GM10266 (cell line): ENCODE measurements around the gene PDK1.
"Not testable (repeated sequence)": the region's sequence is repeated elsewhere in the genome, so short reads cannot be mapped to it uniquely, and the experiment has no call there.

Experiments
- DNase-seq: peaks from one replicate; pipeline ENCODE4 v3.0.0; 2012; ENCODE audit errors: extremely low spot score
- CTCF ChIP-seq: IDR thresholded peaks from 2 replicates; pipeline ENCODE4 v1.5.1; 2012; ENCODE audit warnings: mild to moderate bottlenecking, low read depth; ENCODE audit not compliant: control insufficient read depth, insufficient read depth; ENCODE audit errors: missing control alignments

The PDK1 gene

GRCh38 chr2:172578860-172579512 lies 23.1 kb downstream of the PDK1 start:
- TF ChIP-seq CTCF, result no peak
- no peak for DNase-seq

- TF ChIP-seq CTCF, result no peak
- DNase-seq, result no peak
These were observed 24.7 kb downstream of the PDK1 start for GRCh38 chr2:172580544-172580943.

DNA sequence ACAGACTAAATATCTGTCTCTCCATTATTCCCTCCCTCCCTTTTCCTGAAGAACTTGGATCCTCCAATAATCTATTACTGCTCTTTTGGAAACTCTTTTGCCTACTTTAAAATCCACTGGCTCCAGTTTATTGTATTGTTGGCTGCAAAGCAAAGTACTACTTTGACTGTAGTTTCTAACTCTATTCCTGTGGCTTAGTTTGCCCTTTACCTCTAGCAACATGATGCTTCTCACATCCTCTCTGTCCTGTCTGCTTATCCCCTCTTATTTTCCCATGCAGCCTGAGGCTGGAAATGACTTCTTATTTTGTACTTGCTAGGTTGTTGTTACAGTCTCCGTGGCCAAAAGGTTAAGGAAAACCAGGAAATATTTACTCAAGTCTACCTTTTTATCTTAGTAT lies 26.8 kb downstream of the PDK1 start:
- no peak for TF ChIP-seq CTCF
- no peak for DNase-seq

GRCh38 chr2:172586245-172586891 lies 30.5 kb downstream of the PDK1 start:
- no peak for TF ChIP-seq CTCF

GRCh38 chr2:172587231-172587630 lies 31.3 kb downstream of the PDK1 start:
- not testable (repeated sequence) for DNase-seq

More at GRCh38 chr2:172586245-172586891, 30.5 kb downstream of the PDK1 start:
- DNase-seq, result no peak

GRCh38 chr2:172588931-172589330 lies 33.0 kb downstream of the PDK1 start:
- no peak for DNase-seq
- TF ChIP-seq CTCF, result no peak

DNA sequence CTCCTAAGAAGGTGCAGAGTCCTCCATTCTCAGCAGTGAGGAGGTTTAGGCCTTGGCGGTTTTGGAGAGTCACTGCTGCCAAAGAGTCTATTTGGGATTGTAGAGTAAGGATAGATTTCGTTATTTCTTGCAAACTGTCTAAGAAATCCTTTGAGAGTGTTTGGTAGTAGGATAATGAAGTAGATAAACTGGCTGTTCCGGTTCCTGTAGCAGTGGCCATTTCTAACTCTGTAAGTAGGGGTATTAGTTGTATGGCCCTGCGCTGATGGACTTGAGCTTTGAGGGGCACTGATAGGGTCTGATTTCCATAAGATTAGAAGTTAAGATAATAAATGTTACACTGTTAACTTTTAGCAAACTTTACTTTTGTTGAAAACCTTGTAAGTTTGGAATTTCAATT lies 35.5 kb downstream of the PDK1 start:
- not testable (repeated sequence) for DNase-seq

GRCh38 chr2:172592190-172592589 lies 36.3 kb downstream of the PDK1 start:
- DNase-seq, result not testable (repeated sequence)

DNA sequence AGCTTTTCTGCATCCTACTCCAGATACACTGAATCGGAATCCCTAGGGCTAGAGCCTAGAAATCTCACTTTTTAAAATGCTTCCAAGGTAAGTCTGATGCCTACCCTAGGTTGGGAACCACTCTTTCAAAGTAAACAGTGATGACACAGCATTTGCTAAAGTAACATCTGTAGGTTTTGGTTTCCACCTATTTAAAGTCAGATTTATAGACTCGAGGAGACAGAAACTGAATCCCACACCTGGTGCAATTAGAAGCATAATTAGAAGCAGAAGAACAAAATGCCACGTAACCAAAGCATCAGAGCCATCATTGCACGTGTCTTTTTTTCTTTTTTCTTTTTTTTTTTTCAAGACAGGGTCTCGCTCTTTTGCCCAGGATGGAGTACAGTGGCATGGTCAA lies 40.9 kb downstream of the PDK1 start:
- TF ChIP-seq CTCF, result no peak
- DNase-seq, result no peak
